K562 (cell line): ENCODE data around the gene RAB2B. TPM values are rescaled to one million over a fixed set of nuclear protein-coding genes. Genes with fewer than 3 reads are reported as not detected.

Experiments
- CBX5 ChIP-seq: IDR thresholded peaks from 2 replicates; pipeline ENCODE4 v1.6.1; 2014; ENCODE audit warnings: low read depth, borderline replicate concordance
- CGGBP1 ChIP-seq: fragments of 250-450 bp; sonication (Bioruptor Pico); IDR thresholded peaks from 2 replicates; pipeline ENCODE4 v1.9.0; 2021; ENCODE audit warnings: mild to moderate bottlenecking
- HCFC1 ChIP-seq: IDR thresholded peaks from 2 replicates; pipeline ENCODE4 v1.6.1; 2012; ENCODE audit warnings: low read depth, low read length, improper control_type of control experiment
- HNRNPL ChIP-seq: fragments of 200-400 bp; formaldehyde crosslinking; IDR thresholded peaks from 2 replicates; pipeline ENCODE4 v1.6.1; 2017; ENCODE audit warnings: low read depth, mild to moderate bottlenecking, low read length
- MEIS2 ChIP-seq: fragments of 450-650 bp; IDR thresholded peaks from 2 replicates; pipeline ENCODE4 v1.6.1; 2014; ENCODE audit warnings: mild to moderate bottlenecking; ENCODE audit not compliant: partially characterized antibody
- MTA1 ChIP-seq: fragments of 450-650 bp; IDR thresholded peaks from 2 replicates; pipeline ENCODE4 v1.6.1; 2017; ENCODE audit warnings: borderline replicate concordance
- PCBP2 ChIP-seq: fragments of 200-400 bp; formaldehyde crosslinking; IDR thresholded peaks from 2 replicates; pipeline ENCODE4 v1.6.1; 2018; ENCODE audit warnings: low read length, low read depth, mild to moderate bottlenecking, moderate library complexity; ENCODE audit not compliant: poor library complexity, severe bottlenecking
- PHF20 ChIP-seq: fragments of 450-650 bp; IDR thresholded peaks from 2 replicates; pipeline ENCODE4 v1.6.1; 2018; ENCODE audit not compliant: partially characterized antibody
- RAD21 ChIP-seq, 2 experiments: fragments of 250-450 bp in 1 of 2; fragments of 450-650 bp in 1 of 2; sonication (Bioruptor Pico) in 1 of 2; formaldehyde crosslinking in 1 of 2; IDR thresholded peaks in 1 of 2; conservative IDR thresholded peaks in 1 of 2; 2 replicates each; pipeline versions ENCODE4 v1.4.0 to v1.8.0; 2020 to 2022; ENCODE audit warnings: mild to moderate bottlenecking in 2 of 2, moderate library complexity in 1 of 2
- RNF219 ChIP-seq: fragments of 250-450 bp; sonication (Bioruptor Pico); IDR thresholded peaks from 2 replicates; pipeline ENCODE4 v1.5.0; 2022; ENCODE audit warnings: mild to moderate bottlenecking
- SP1 ChIP-seq: sonication (generic); formaldehyde crosslinking; IDR thresholded peaks from 2 replicates; pipeline ENCODE4 v1.8.1; 2022; ENCODE audit warnings: mild to moderate bottlenecking, missing genetic modification reagents
- TRIM24 ChIP-seq, 2 experiments: fragments of 450-650 bp; IDR thresholded peaks; 2 replicates each; pipeline ENCODE4 v1.6.1; 2016
- XRCC5 ChIP-seq: fragments of 200-400 bp; formaldehyde crosslinking; IDR thresholded peaks from 2 replicates; pipeline ENCODE4 v1.6.1; 2017; ENCODE audit warnings: low read depth, mild to moderate bottlenecking, low read length
- ZBTB1 ChIP-seq: sonication (generic); formaldehyde crosslinking; IDR thresholded peaks from 2 replicates; pipeline ENCODE4 v1.8.1; 2023; ENCODE audit warnings: missing genetic modification reagents, low read depth, mild to moderate bottlenecking, borderline replicate concordance
- ZKSCAN8 ChIP-seq: fragments of 200-800 bp; sonication (Bioruptor generic); IDR thresholded peaks from 2 replicates; pipeline ENCODE4 v1.6.1; 2016; ENCODE audit warnings: missing genetic modification characterization, missing compliant biosample characterization
- ZNF318 ChIP-seq, 2 experiments: fragments of 450-650 bp; IDR thresholded peaks; 2 replicates each; pipeline ENCODE4 v1.6.1; 2016; ENCODE audit warnings: mild to moderate bottlenecking in 2 of 2, borderline replicate concordance in 1 of 2, low read depth in 1 of 2, moderate library complexity in 1 of 2
- ZNF507 ChIP-seq: conservative IDR thresholded peaks from 2 replicates; pipeline ENCODE4 v1.6.1; 2017; ENCODE audit warnings: missing genetic modification characterization, missing compliant biosample characterization
- ZNF561 ChIP-seq: fragments of 450-650 bp; formaldehyde crosslinking; conservative IDR thresholded peaks from 2 replicates; pipeline ENCODE4 v1.4.0; 2020; ENCODE audit warnings: mild to moderate bottlenecking, moderate library complexity
- polyA plus RNA-seq, 8 experiments: library from polyadenylated mRNA; depleted of rRNA in 4 of 8; stranded (reverse) in 5 of 8; unstranded in 3 of 8; fragments of >200 nt; fragmentation: Nextera tagmentation in 2 of 8; fragmentation: Illumina TruSeq in 1 of 8; extraction: Ambion mirVana in 2 of 8; extraction: Trizol in 1 of 8; gene quantifications; 2 replicates each; pipeline versions ENCODE4 v1.2.1 to v1.2.3, GENCODE V29; 2011 to 2014; ENCODE audit warnings: inconsistent platforms in 1 of 8, missing spikeins in 1 of 8
- total RNA-seq, 7 experiments: library from RNA; depleted of rRNA in 6 of 7; stranded (reverse); fragments of >200 nt in 6 of 7; fragmentation: Illumina TruSeq in 2 of 7; extraction: Trizol in 2 of 7; gene quantifications; 2 replicates each; pipeline versions ENCODE4 v1.2.1 to v1.2.3, GENCODE V29; 2011 to 2021; ENCODE audit warnings: low replicate concordance in 1 of 7

The RAB2B gene
- total and polyA plus RNA-seq, 9 of the 15 experiments (the other 6 are each of a cell fraction or from before 2014, with no cell fraction given), result 4.6 to 19.8 (median 9.8) TPM

GRCh38 chr14:21476925-21477681, at the start of gene RAB2B, which contains the start of gene TOX4 (continued):
- TF ChIP-seq ZNF318 (IDR thresholded peaks at IDR 0.05; ENCODE audit: borderline replicate concordance in 1 of 2, low read depth in 1 of 2), result no peak
- no peak for TF ChIP-seq ZBTB1 (CRISPR knock-in tag)
- peak; percentile 75 for TF ChIP-seq HCFC1
- TF ChIP-seq HNRNPL, result no peak
- no peak for TF ChIP-seq RNF219 (CRISPR knock-in tag)
- TF ChIP-seq MEIS2, result no peak
- no peak for TF ChIP-seq ZKSCAN8 (CRISPR knock-in tag)
- TF ChIP-seq RAD21 (CRISPR knock-in tag; conservative IDR thresholded peaks at IDR 0.05 in 1 of 2, IDR thresholded peaks at IDR 0.05 in 1 of 2), result 0 out of 4 replicates have a peak, but pooled peaks have one; percentile 13 to 16
- no peak for TF ChIP-seq PCBP2
- TF ChIP-seq CGGBP1 (CRISPR knock-in tag), result no peak
- 0 out of 4 replicates have a peak, but pooled peaks of 1 of the 2 experiments have one; percentile 12 for TF ChIP-seq TRIM24 (IDR thresholded peaks at IDR 0.05)
- no peak for TF ChIP-seq CBX5
- no peak for TF ChIP-seq ZNF507
- peak; percentile 89 for TF ChIP-seq PHF20
- no peak for TF ChIP-seq ZNF561
- peak; percentile 82 for TF ChIP-seq SP1 (CRISPR knock-in tag)
- no peak for TF ChIP-seq MTA1
- peak; percentile 86 for TF ChIP-seq XRCC5
